CD14-positive monocyte (primary cell): Measurements from ENCODE around the gene FAM221B. TPM values are rescaled to one million over a fixed set of nuclear protein-coding genes. Genes with fewer than 3 reads are reported as not detected.

Experiments used
- DNase-seq, 3 donors: peaks; one replicate each; pipeline ENCODE4 v3.0.0-alpha.2; 2011 to 2022
- H2AFZ ChIP-seq: 2 replicates; pipeline ENCODE4 v1.6.0; 2012; ENCODE audit warnings: mild to moderate bottlenecking, low read depth, low read length, inconsistent platforms; ENCODE audit not compliant: insufficient read depth, poor library complexity, severe bottlenecking
- H3K27ac ChIP-seq, 2 donors: 1 replicate in 1 of 2; 2 replicates in 1 of 2; pipeline ENCODE4 v1.5.1; 2012 to 2013; ENCODE audit warnings: low read length in 2 of 2, control low read depth in 1 of 2, inconsistent platforms in 1 of 2, low read depth in 1 of 2, mild to moderate bottlenecking in 1 of 2
- H3K27me3 ChIP-seq, 2 donors: one replicate each; pipeline versions ENCODE4 v1.6.0 to v1.6.1; 2011 to 2013; ENCODE audit warnings: low read length in 2 of 2; ENCODE audit not compliant: control insufficient read depth in 2 of 2, insufficient read depth in 2 of 2
- H3K36me3 ChIP-seq, 2 donors: replicated peaks in 1 of 2; 1 replicate in 1 of 2; 2 replicates in 1 of 2; pipeline versions ENCODE4 v1.5.1 to v1.6.1; 2012 to 2013; ENCODE audit warnings: low read length in 2 of 2, control low read depth in 1 of 2, inconsistent platforms in 1 of 2, mild to moderate bottlenecking in 1 of 2; ENCODE audit not compliant: insufficient read depth in 2 of 2, control insufficient read depth in 1 of 2
- H3K4me1 ChIP-seq, 2 donors: 1 replicate in 1 of 2; 2 replicates in 1 of 2; pipeline versions ENCODE4 v1.5.1 to v1.6.1; 2012 to 2013; ENCODE audit warnings: low read length in 2 of 2, control low read depth in 1 of 2, inconsistent platforms in 1 of 2, mild to moderate bottlenecking in 1 of 2, moderate library complexity in 1 of 2; ENCODE audit not compliant: insufficient read depth in 2 of 2, control insufficient read depth in 1 of 2
- H3K4me2 ChIP-seq: replicated peaks from 2 replicates; pipeline ENCODE3; 2012; ENCODE audit warnings: low read length, moderate library complexity, mild to moderate bottlenecking; ENCODE audit not compliant: poor library complexity, severe bottlenecking; ENCODE audit errors: extremely low read depth
- H3K4me3 ChIP-seq, 3 experiments: fragments of 200-600 bp in 1 of 3; sonication (generic) in 1 of 3; replicated peaks in 1 of 3; 1 replicate in 2 of 3; 2 replicates in 1 of 3; pipeline ENCODE4 v1.5.1; 2011 to 2013; ENCODE audit warnings: low read length in 3 of 3, mild to moderate bottlenecking in 3 of 3, control low read depth in 2 of 3, low read depth in 2 of 3, inconsistent platforms in 1 of 3, moderate library complexity in 1 of 3
- H3K79me2 ChIP-seq: 2 replicates; pipeline ENCODE4 v1.6.0; 2012; ENCODE audit warnings: mild to moderate bottlenecking, control low read depth, inconsistent platforms, low read length, moderate library complexity; ENCODE audit not compliant: insufficient read depth
- H3K9ac ChIP-seq: 2 replicates; pipeline ENCODE4 v1.6.0; 2017; ENCODE audit warnings: low read length, mild to moderate bottlenecking; ENCODE audit not compliant: insufficient read depth, poor library complexity, severe bottlenecking
- H3K9me3 ChIP-seq, 2 donors: replicated peaks in 1 of 2; 1 replicate in 1 of 2; 2 replicates in 1 of 2; pipeline versions ENCODE4 v1.5.1 to v1.6.1; 2012 to 2013; ENCODE audit warnings: low read length in 2 of 2, control low read depth in 1 of 2; ENCODE audit not compliant: control insufficient read depth in 1 of 2, insufficient read depth in 1 of 2
- H4K20me1 ChIP-seq: 2 replicates; pipeline ENCODE4 v1.6.0; 2012; ENCODE audit warnings: mild to moderate bottlenecking, low read length, control low read depth, moderate library complexity; ENCODE audit not compliant: insufficient read depth
- H3K27ac Mint-ChIP-seq, 7 donors: one replicate each; pipeline ENCODE4 v1.8.0; 2020; ENCODE audit warnings: mild to moderate bottlenecking in 7 of 7, mixed read lengths in 7 of 7, moderate library complexity in 6 of 7, inconsistent platforms in 2 of 7
- H3K27me3 Mint-ChIP-seq, 3 donors: one replicate each; pipeline ENCODE4 v1.8.0; 2021 to 2022; ENCODE audit warnings: low read depth in 3 of 3, mild to moderate bottlenecking in 3 of 3, mixed read lengths in 3 of 3, moderate library complexity in 3 of 3, inconsistent platforms in 1 of 3
- H3K36me3 Mint-ChIP-seq, 2 donors: one replicate each; pipeline ENCODE4 v1.8.0; 2020; ENCODE audit warnings: mixed read lengths in 2 of 2, inconsistent platforms in 1 of 2, mild to moderate bottlenecking in 1 of 2
- H3K4me1 Mint-ChIP-seq: one replicate; pipeline ENCODE4 v1.8.0; 2020; ENCODE audit warnings: mild to moderate bottlenecking, mixed read lengths
- H3K4me3 Mint-ChIP-seq, 2 donors: one replicate each; pipeline ENCODE4 v1.8.0; 2020; ENCODE audit warnings: mild to moderate bottlenecking in 2 of 2, mixed read lengths in 2 of 2, moderate library complexity in 1 of 2
- H3K9me3 Mint-ChIP-seq, 7 donors: one replicate each; pipeline ENCODE4 v1.8.0; 2020 to 2022; ENCODE audit warnings: mixed read lengths in 7 of 7, mild to moderate bottlenecking in 6 of 7, moderate library complexity in 6 of 7, inconsistent platforms in 2 of 7
- WGBS: methylation state at CpG from one replicate; pipeline ENCODE4 v1.1.5; 2013; ENCODE audit warnings: missing lambda C conversion rate; ENCODE audit not compliant: insufficient coverage; 5-methylcytosine and 5-hydroxymethylcytosine counted together
- intact Hi-C, 2 donors: fragments of 100-400 bp; cut with micrococcal nuclease; formaldehyde crosslinking; loops; one replicate each; pipeline versions ENCODE4 v1.15.0 to v1.15.1; 2023
- polyA plus RNA-seq, 3 donors: library from polyadenylated mRNA; depleted of rRNA in 1 of 3; unstranded in 2 of 3; stranded (reverse) in 1 of 3; fragments of 300-500 nt in 2 of 3; fragments of >200 nt in 1 of 3; fragmentation: Illumina TruSeq in 2 of 3; gene quantifications; 1 replicate in 2 of 3; 2 replicates in 1 of 3; pipeline ENCODE4 v1.2.3, GENCODE V29; 2012 to 2021
- TF ChIP-seq, protein P1 (sequence below): fragments of 200-600 bp; IDR thresholded peaks from one replicate; pipeline ENCODE4 v1.8.0; 2022; ENCODE audit warnings: antibody characterized with exemption, mild to moderate bottlenecking

FAM221B gene
- polyA plus RNA-seq, 3 donors = 0.05 to 0.63 TPM; not detected in 1

DNA sequence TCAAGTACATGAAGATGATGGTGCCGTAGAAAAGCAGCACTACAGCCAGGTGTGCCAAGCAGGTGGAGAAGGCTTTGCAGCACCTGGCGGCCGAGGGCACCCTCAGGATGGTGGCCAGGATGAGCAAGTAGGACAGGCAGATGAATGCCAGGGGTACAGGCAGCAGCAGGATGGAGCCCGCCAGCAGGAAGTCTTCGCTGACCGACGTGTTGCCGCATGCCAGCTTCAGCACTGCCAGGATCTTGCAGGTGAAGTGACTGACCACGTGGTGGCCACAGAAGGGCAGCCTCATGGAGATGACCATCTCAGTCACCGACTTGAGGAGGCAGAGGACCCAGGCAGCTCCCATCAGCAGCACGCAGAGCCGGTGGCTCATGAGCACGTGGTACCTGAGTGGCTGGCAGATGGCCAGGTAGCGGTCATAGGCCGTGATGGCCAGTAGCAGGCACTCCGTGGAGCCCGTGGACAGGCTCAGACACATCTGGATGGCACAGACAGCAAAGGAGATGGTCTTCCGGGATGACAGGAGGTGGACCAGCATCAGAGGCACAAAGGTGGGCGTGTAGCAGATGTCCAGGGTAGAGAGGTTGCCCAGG is 41.2 kb upstream of the FAM221B start:
- Histone ChIP-seq H3K9ac (no peak overlapping the region), H4K20me1 (no peaks in the 10 kb centered on the region), H3K4me3 (no peak overlapping the region), H3K4me2 (no peak overlapping the region), H3K79me2 (no peaks in the 10 kb centered on the region), H2AFZ (no peak overlapping the region), H3K36me3 (no peaks in the 10 kb centered on the region), H3K9me3 (no peaks in the 10 kb centered on the region), H3K27ac (no peak overlapping the region), H3K4me1 (no peaks in the 10 kb centered on the region), H3K27me3 (peaks cover 0 to 1% of the 10 kb centered on the region in 2 donors)
- H3K9me3 Mint-ChIP-seq = no peaks in the 10 kb centered on the region
- H3K27ac Mint-ChIP-seq = no peak overlapping the region
- WGBS = 90% methylated on average over 19 of the region's 19 CpGs
- H3K27me3 Mint-ChIP-seq = peaks cover 8 to 10% (median 8%) of the 10 kb centered on the region in 3 donors
- no peak overlapping the region for H3K4me3 Mint-ChIP-seq
- TF ChIP-seq, protein P1, sequence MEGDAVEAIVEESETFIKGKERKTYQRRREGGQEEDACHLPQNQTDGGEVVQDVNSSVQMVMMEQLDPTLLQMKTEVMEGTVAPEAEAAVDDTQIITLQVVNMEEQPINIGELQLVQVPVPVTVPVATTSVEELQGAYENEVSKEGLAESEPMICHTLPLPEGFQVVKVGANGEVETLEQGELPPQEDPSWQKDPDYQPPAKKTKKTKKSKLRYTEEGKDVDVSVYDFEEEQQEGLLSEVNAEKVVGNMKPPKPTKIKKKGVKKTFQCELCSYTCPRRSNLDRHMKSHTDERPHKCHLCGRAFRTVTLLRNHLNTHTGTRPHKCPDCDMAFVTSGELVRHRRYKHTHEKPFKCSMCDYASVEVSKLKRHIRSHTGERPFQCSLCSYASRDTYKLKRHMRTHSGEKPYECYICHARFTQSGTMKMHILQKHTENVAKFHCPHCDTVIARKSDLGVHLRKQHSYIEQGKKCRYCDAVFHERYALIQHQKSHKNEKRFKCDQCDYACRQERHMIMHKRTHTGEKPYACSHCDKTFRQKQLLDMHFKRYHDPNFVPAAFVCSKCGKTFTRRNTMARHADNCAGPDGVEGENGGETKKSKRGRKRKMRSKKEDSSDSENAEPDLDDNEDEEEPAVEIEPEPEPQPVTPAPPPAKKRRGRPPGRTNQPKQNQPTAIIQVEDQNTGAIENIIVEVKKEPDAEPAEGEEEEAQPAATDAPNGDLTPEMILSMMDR = no peak
- peaks cover 0 to 2% of the 10 kb centered on the region in 2 donors for H3K36me3 Mint-ChIP-seq
- peaks cover 8% of the 10 kb centered on the region for H3K4me1 Mint-ChIP-seq
- DNase-seq = no peak
- intact Hi-C loops = loop anchor here in 1 of 2 donors (5.0 kb wide), 1 partner anchor 42 kb away; the partner anchor contains the start of genes FAM221B and TMEM8B

DNA sequence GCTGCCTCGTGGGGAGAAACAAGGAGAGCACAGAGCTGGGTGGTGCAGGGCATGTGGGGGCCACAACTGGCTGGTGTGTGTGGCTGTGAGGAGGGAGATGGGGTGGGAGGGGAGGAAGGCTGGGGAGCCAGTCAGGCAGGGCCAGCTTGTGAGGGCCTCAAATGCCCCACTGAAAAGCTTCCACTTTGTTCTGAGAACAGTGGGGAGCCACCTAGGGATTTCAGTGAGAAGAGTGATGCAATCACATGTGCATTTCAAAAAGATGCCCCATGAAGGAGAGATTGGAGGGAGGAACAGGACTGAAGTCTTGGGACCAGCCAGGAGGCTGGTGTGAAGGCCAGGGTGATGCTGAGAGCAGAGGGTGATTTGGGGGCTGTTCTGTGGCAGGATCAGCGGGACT is 40.4 kb upstream of the FAM221B start:
- Mint-ChIP-seq H3K27me3 (peaks cover 8 to 13% (median 13%) of the 10 kb centered on the region in 3 donors), H3K4me3 (no peak overlapping the region), H3K27ac (no peak overlapping the region), H3K4me1 (peaks cover 8% of the 10 kb centered on the region), H3K9me3 (no peaks in the 10 kb centered on the region), H3K36me3 (peaks cover 0 to 2% of the 10 kb centered on the region in 2 donors)
- H3K4me3 ChIP-seq = no peak overlapping the region
- no peaks in the 10 kb centered on the region for H3K36me3 ChIP-seq
- intact Hi-C loops = no loop called here
- no peak overlapping the region for H2AFZ ChIP-seq
- H3K79me2 ChIP-seq = no peaks in the 10 kb centered on the region
- H3K4me1 ChIP-seq = no peaks in the 10 kb centered on the region
- no peaks in the 10 kb centered on the region for H3K9me3 ChIP-seq
- H3K9ac ChIP-seq = no peak overlapping the region
- H3K27ac ChIP-seq = no peak overlapping the region
- no peaks in the 10 kb centered on the region for H3K27me3 ChIP-seq
- no peaks in the 10 kb centered on the region for H4K20me1 ChIP-seq
- no peak overlapping the region for H3K4me2 ChIP-seq
- TF ChIP-seq, protein P1 = no peak
- 88% methylated on average over 2 of the region's 2 CpGs for WGBS
- no peak for DNase-seq
